ENCODE measurements around the gene DLK2. TPM values are rescaled to one million over a fixed set of nuclear protein-coding genes. Genes with fewer than 3 reads are reported as not detected.
"Not testable (repeated sequence)": the region's sequence is repeated elsewhere in the genome, so short reads cannot be mapped to it uniquely, and the experiment has no call there.

The DLK2 gene
- total RNA-seq, 1 donor from 2014 or later, result 1.9 TPM

DNA sequence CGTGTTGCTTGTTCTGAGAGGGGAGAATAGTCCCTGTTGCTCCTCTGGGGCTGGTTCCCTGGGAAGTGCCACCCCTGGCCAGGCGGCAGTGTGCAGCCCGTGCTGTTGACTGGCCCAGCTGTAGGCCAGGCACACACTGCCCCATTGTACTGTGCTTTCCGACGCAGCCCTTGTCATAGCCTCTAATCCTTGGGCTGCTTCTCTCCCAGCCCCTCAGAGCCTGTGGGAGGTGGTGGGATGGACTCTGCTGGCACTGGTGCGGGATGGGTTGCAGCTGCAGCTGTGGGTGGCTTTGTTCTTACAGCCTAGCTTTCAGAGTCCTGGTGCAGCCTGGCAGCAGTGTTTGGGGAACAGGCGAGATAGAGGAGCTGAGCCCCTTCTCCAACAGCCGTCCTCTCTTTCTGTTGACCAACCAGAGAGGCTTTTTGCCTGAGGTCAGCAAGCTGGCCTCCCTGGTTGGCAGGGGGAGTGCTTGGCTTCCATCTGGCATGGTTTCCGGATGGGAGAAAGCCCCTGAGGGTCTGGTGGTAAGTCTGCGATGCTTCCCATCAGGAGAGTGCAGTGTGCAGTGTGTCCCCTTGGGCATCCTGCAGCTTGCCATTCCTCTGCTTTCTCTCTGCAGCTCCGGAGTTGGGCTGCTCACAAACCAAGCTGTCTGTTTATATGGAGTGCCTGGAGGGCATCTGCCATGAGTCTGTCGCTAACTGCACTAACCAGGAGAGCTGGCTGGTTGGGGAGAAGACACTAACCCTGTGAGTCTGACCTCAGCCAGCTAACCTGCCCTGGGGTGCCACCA lies 34.1 kb upstream of the DLK2 start:
- peak; percentile 22 for ATAC-seq
- intact Hi-C loops (cut with DNase I), result no loop called here
- DNase-seq (ENCODE audit: missing footprints), result no peak

- DNase-seq (ENCODE audit: missing footprints), result no peak
Observed at GRCh38 chr6:43488667-43489276, 33.4 kb upstream of the DLK2 start.

GRCh38 chr6:43481591-43482236 lies 26.4 kb upstream of the DLK2 start:
- no peak for DNase-seq (ENCODE audit: missing footprints)
- intact Hi-C loops (cut with DNase I), result no loop called here
- no peak for ATAC-seq

More at GRCh38 chr6:43488667-43489276, 33.4 kb upstream of the DLK2 start:
- intact Hi-C loops (cut with DNase I), result no loop called here
- no peak for ATAC-seq

- DNase-seq (ENCODE audit: missing footprints), result no peak
- ATAC-seq, result no peak
- intact Hi-C loops (cut with DNase I), result no loop called here
Observed at GRCh38 chr6:43481075-43481474, 25.7 kb upstream of the DLK2 start.

DNA sequence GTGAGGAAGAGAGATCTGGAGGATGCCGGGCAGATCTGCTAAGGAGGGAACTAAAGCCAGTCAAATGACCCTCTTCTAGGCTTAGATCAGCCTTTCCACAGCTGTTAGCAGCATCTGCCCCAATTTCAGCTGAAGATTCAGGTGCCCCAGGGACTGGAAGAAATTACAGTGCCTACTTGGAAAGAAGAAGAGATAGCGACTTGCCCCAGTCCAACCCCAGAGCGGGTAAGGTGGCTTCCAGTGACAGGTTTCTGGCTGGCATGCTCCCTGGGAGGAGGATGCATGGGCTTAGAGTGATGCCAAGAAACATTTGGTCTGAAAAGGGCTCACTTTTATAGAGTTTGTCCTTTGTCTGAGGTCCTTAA lies 22.6 kb upstream of the DLK2 start:
- intact Hi-C loops (cut with DNase I), result no loop called here
- no peak for DNase-seq (ENCODE audit: missing footprints)
- no peak for ATAC-seq

DNA sequence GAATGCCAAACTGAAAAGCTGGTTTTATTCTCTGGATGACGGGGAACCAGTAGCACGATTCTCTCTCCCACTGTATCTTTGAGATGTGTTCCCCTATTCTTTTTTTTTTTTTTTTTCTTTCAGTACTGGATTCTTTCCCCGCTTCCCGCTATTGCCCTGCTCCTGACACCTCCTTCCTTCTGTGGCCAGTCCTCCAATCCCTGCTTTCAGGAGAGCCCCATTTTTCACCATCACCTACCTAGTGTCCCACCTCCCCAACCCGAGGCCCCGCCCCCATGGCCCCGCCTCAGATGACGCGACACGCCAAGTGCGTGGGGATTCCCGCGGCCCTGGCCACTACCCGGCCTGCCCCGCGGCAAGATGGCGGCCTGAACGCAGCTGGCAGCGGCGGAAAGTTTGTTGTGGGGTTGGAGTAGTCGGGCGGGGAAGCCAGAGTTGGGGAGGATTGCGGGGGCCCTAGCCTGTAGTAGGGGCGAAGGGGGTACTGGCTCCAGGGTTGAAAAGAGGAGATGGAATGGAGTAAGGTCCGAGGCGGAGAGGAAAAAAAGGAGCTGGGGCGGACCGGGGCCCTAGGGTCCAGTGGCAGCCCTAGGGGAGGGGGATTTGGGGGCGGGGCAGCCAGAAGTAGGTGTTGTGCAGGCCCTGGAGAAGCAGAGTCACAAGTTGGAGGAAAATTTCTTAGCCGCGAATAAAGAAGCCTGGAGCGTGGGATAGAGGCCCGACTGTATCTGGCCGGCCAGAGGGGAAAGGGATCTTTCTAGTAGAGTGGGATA lies 22.1 kb upstream of the DLK2 start, which contains the start of gene TJAP1:
TSS of gene TJAP1 (plus strand) at position 336 of the 773 bp plus-strand sequence. CDS start 21,432 bp downstream, outside the sequence.
- ATAC-seq (peak; percentile 100), DNase-seq (ENCODE audit: missing footprints) (peak; percentile 97)
- intact Hi-C loops (cut with DNase I), result no loop called here

- ATAC-seq, result no peak
- intact Hi-C loops (cut with DNase I), result no loop called here
- DNase-seq (ENCODE audit: missing footprints), result no peak
Observed at GRCh38 chr6:43476746-43477145, 21.4 kb upstream of the DLK2 start.

GRCh38 chr6:43475516-43475915 lies 20.2 kb upstream of the DLK2 start:
- intact Hi-C loops (cut with DNase I), result no loop called here
- ATAC-seq (no peak), DNase-seq (ENCODE audit: missing footprints) (no peak)

- DNase-seq (ENCODE audit: missing footprints) (no peak), ATAC-seq (no peak)
- intact Hi-C loops (cut with DNase I), result no loop called here
Observed at GRCh38 chr6:43472515-43472914, 17.2 kb upstream of the DLK2 start.

DNA sequence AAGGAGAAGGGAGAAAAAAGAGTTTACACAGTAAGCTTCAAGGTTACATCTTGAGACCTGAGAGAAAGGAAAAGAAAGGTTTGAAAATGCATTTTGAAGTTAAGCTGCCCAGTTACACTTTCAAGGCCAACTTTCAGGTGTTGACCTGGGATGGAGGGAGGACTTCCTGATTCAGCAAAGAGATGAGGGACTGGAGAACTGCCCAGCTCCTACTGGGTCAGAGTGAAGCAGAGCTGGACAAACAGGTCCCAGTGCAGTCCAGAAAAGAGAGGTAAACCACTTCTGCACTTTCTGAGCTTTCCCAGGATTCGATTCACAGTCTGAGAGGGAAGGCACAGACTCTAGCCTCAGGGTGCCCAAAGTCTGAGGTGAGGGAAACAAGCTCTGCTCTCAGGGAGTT lies 16.1 kb upstream of the DLK2 start:
- intact Hi-C loops (cut with DNase I), result loop anchor here (2.0 kb wide), 1 partner anchor 23 kb away; no protein-coding TSS in a partner anchor
- no peak for DNase-seq (ENCODE audit: missing footprints)
- ATAC-seq, result no peak

DNA sequence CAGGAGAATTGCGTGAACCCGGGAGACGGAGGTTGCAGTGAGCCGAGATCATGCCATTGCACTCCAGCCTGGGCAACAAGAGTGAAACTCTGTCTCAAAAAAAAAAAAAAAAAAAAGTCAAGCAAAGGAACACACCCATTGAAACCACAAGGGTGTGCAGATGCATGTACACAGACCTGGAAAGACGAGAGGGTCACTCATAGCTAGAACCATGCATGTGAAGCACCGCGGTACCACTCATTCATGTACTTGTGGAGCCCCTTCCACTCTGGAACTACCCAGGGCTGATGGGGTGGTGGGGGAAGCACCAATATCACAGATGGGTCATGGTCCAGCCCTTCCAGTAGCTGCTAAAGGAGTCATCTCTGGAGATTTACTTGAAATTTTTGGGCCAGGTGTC lies 14.6 kb upstream of the DLK2 start:
- ATAC-seq (no peak), DNase-seq (ENCODE audit: missing footprints) (no peak)
- intact Hi-C loops (cut with DNase I), result loop anchor here (2.0 kb wide), 1 partner anchor 25 kb away; no protein-coding TSS in a partner anchor

GRCh38 chr6:43468748-43469681 lies 13.7 kb upstream of the DLK2 start:
- ATAC-seq (peak; percentile 85), DNase-seq (ENCODE audit: missing footprints) (no peak)
- intact Hi-C loops (cut with DNase I), result no loop called here

DNA sequence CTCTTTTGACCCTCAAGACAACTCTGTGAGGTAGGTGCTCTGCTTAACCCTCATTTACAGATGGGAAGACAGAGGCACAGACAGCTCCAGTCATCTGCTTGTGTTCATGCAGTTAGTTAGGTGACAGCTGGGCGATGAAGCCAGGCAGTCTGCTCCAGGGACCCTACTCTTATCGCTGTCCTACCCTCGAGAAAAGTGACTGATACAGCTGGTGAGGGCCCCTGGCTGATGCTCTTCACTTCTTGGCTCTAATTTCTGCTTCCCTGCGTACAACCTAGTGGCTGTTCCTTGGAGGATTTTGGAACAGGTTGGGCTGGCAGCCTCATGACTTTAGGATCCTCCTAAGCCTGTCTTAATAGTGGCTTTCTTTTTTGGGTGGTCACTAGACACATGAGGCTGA lies 12.9 kb upstream of the DLK2 start:
- intact Hi-C loops (cut with DNase I), result no loop called here
- DNase-seq (ENCODE audit: missing footprints) (no peak), ATAC-seq (peak; percentile 56)

GRCh38 chr6:43467752-43468151 lies 12.4 kb upstream of the DLK2 start:
- no peak for DNase-seq (ENCODE audit: missing footprints)
- ATAC-seq, result peak; percentile 56
- intact Hi-C loops (cut with DNase I), result no loop called here

GRCh38 chr6:43467265-43467664 lies 11.9 kb upstream of the DLK2 start:
- ATAC-seq; DNase-seq (ENCODE audit: missing footprints); intact Hi-C loops (cut with DNase I): not testable (repeated sequence)

DNA sequence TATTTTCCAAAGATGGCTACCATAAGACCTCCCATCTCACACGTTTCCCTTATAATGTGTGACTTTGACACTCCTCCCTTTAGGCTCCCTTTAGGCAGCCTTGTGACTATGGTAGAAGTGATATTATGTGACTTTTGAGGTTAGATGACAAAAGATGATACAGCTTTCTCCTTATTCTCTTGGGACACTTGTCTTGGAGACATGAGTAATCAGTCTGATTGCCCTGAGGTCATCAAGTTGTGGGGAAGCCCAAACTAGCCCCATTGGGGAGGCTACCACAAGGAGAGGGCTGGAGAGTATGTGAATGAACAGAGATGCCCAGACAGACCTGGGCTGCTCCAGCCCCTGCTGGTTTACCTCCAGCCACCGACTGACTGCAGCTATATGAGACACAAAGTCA lies 10.6 kb upstream of the DLK2 start:
- ATAC-seq, result no peak
- no peak for DNase-seq (ENCODE audit: missing footprints)
- intact Hi-C loops (cut with DNase I), result no loop called here

GRCh38 chr6:43464337-43464736 lies 9.0 kb upstream of the DLK2 start:
- DNase-seq (ENCODE audit: missing footprints) (no peak), ATAC-seq (no peak)
- intact Hi-C loops (cut with DNase I), result no loop called here

GRCh38 chr6:43461936-43462335 lies 6.6 kb upstream of the DLK2 start:
- DNase-seq (ENCODE audit: missing footprints) (no peak), ATAC-seq (no peak)
- intact Hi-C loops (cut with DNase I), result no loop called here
